Measurements from ENCODE around the gene GOLGA5. TPM values are rescaled to one million over a fixed set of nuclear protein-coding genes. Genes with fewer than 3 reads are reported as not detected.

The GOLGA5 gene
- total and polyA plus RNA-seq, 11 donors: 18.1 to 25.9 (median 22.9) TPM

DNA sequence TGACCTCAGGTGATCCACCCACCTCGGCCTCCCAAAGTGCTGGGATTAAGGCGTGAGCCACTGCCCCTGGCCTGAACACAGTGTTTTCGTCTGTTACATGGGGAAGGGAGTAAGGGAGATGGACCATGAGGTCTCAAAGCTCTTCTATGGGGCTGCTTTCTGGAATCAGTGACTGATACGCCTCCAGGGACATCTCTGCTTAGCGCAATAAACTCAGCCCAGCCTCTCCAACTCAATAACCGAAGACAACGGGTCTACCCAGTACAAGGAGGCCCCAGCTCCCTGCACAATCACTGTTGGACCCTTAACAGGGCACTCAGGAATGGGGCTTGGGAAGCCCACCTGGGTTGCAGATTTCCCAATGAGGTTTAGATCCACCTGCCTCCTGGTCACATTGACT lies 86.2 kb downstream of the GOLGA5 start:
- no peak for DNase-seq
- no peak for ATAC-seq
- intact Hi-C loops (cut with DNase I): loop anchor here in 3 of 10 donors (2.0 to 10.0 kb wide), 4 partner anchors 254 to 297 kb away; no protein-coding TSS in a partner anchor
- H3K4me1 ChIP-seq: peaks cover 0 to 16% (median 10%) of the 10 kb centered on the region in 12 donors
- H3K27me3 ChIP-seq: peaks cover 0 to 10% (median 0%) of the 10 kb centered on the region in 9 donors
- H3K27ac ChIP-seq: no peak overlapping the region
- WGBS, 4 donors: 80 to 84% (median 83%) methylated on average over 7 of the region's 7 CpGs
- TF ChIP-seq POLR2A (IDR thresholded peaks at IDR 0.05) (no peak), CTCF (IDR thresholded peaks at IDR 0.05) (no peak)
- H3K4me3 ChIP-seq: no peak overlapping the region
- H3K36me3 ChIP-seq: no peaks in the 10 kb centered on the region
- no peaks in the 10 kb centered on the region for H3K9me3 ChIP-seq

GRCh38 chr14:92880851-92881250 lies 86.7 kb downstream of the GOLGA5 start:
- WGBS, 4 donors: 34 to 48% (median 39%) methylated on average over 12 of the region's 12 CpGs
- Histone ChIP-seq H3K4me3 (no peak overlapping the region), H3K9me3 (no peaks in the 10 kb centered on the region), H3K27ac (no peak overlapping the region), H3K36me3 (no peaks in the 10 kb centered on the region), H3K4me1 (peaks cover 0 to 16% (median 10%) of the 10 kb centered on the region in 12 donors), H3K27me3 (peaks cover 0 to 15% (median 0%) of the 10 kb centered on the region in 9 donors)
- ATAC-seq: peak in 3 of 4 donors; percentile 19 to 38 (median 35)
- no peak for DNase-seq
- intact Hi-C loops (cut with DNase I): loop anchor here in 3 of 10 donors (2.0 to 10.0 kb wide), 4 partner anchors 254 to 296 kb away; no protein-coding TSS in a partner anchor
- peak in 11 of 12 donors; percentile 6 to 35 (median 25) for TF ChIP-seq CTCF (IDR thresholded peaks at IDR 0.05)
- TF ChIP-seq POLR2A (IDR thresholded peaks at IDR 0.05): no peak

- H3K9me3 ChIP-seq: no peaks in the 10 kb centered on the region
- H3K27ac ChIP-seq: no peak overlapping the region
- TF ChIP-seq CTCF (IDR thresholded peaks at IDR 0.05): no peak
- H3K27me3 ChIP-seq: peaks cover 0 to 27% (median 4%) of the 10 kb centered on the region in 9 donors
- intact Hi-C loops (cut with DNase I): loop anchor here in 3 of 10 donors (5.0 to 10.0 kb wide), 3 partner anchors 252 to 294 kb away; no protein-coding TSS in a partner anchor
- no peaks in the 10 kb centered on the region for H3K36me3 ChIP-seq
- 90 to 94% (median 91%) methylated on average over 5 of the region's 5 CpGs for WGBS, 4 donors
- H3K4me3 ChIP-seq: no peak overlapping the region
- ATAC-seq (no peak), DNase-seq (no peak)
- peaks cover 0 to 7% (median 5%) of the 10 kb centered on the region in 12 donors for H3K4me1 ChIP-seq
Observed at GRCh38 chr14:92883066-92883465, 89.0 kb downstream of the GOLGA5 start.

- Histone ChIP-seq H3K9me3 (no peaks in the 10 kb centered on the region), H3K27ac (no peak overlapping the region), H3K27me3 (peaks cover 0 to 27% (median 4%) of the 10 kb centered on the region in 9 donors), H3K36me3 (no peaks in the 10 kb centered on the region), H3K4me3 (no peak overlapping the region), H3K4me1 (no peaks in the 10 kb centered on the region)
- TF ChIP-seq POLR2A (IDR thresholded peaks at IDR 0.05): no peak
- TF ChIP-seq CTCF (IDR thresholded peaks at IDR 0.05): no peak
- intact Hi-C loops (cut with DNase I): loop anchor here in 3 of 10 donors (5.0 to 10.0 kb wide), 3 partner anchors 250 to 293 kb away; no protein-coding TSS in a partner anchor
- DNase-seq (no peak), ATAC-seq (no peak)
- WGBS, 4 donors: 41 to 47% (median 43%) methylated on average over 3 of the region's 3 CpGs
Observed at GRCh38 chr14:92884410-92884809, 90.3 kb downstream of the GOLGA5 start.
